GM21576 (cell line): Measurements from ENCODE around the gene SLC35G4.
"Not testable (repeated sequence)": the region's sequence is repeated elsewhere in the genome, so short reads cannot be mapped to it uniquely, and the experiment has no call there.

Source experiments
- ATAC-seq: cut with Tn5 transposase; IDR thresholded peaks from one replicate; pipeline ENCODE4 v1.9.1; 2021; ENCODE audit warnings: mild to moderate bottlenecking, moderate library complexity; ENCODE audit not compliant: unreplicated experiment

Gene SLC35G4

DNA sequence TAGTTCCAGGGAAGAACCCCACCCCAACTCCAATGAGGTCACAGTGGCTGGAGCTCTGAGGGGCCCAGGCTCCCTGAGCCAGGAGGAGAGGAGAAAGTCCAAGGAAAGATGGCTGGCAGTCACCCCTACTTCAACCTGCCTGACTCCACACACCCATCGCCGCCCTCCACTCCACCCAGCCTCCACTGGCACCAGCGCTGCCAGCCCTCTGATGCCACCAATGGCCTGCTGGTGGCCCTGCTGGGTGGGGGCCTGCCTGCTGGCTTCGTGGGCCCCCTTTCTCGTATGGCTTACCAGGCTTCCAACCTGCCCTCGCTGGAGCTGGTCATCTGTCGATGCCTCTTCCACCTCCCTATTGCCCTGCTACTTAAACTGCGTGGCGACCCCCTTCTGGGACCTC is at the start of gene SLC35G4:
Gene SLC35G4, plus strand, starts transcription at position 109 of the 400 bp plus-strand sequence. Its CDS starts 0 bp downstream, at position 109.
- not testable (repeated sequence) for ATAC-seq

- ATAC-seq, result no peak
These were observed 48.1 kb upstream of the SLC35G4 start for GRCh38 chr18:11561293-11561692.

DNA sequence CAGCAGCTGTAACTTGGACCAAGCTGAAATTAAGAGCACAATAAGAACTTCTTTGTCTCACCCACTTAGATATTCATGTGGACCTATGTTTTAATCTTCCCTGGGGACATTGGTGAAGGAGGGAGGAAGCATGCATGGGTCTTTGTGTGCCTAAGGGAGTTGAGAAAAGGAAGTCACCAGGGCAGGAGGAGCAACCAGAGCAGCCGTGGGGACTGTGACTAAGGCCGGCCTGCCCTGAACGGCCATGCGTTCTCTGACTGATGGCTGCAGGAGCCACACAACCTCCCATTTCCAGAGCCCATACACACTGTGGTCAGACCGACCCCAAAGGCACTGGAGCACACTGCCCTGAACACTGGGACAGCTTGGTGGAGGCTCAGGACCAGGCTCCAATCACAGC is 43.7 kb upstream of the SLC35G4 start:
- ATAC-seq, result no peak

- no peak for ATAC-seq
These were observed 43.0 kb upstream of the SLC35G4 start for GRCh38 chr18:11566236-11566965.

DNA sequence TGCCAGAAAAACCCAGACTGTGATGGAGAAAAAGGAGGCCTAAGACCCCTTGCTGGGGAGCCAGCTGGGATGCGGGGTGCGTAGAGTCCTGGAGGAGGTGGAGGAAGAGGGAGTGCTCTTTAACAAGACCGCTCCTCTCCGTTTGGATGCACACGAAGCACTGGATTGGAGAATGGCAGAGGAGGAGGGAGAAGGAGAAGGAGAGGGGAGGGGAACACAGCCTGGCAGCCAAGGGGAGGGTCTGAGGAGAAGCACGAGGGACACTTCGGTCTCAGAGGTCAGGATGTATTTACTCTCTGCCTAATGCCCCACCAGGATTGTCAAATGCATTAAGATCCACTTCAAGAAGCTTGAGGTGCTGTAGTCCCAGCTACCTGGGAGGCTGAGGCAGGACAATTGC is 42.0 kb upstream of the SLC35G4 start:
- ATAC-seq, result no peak

DNA sequence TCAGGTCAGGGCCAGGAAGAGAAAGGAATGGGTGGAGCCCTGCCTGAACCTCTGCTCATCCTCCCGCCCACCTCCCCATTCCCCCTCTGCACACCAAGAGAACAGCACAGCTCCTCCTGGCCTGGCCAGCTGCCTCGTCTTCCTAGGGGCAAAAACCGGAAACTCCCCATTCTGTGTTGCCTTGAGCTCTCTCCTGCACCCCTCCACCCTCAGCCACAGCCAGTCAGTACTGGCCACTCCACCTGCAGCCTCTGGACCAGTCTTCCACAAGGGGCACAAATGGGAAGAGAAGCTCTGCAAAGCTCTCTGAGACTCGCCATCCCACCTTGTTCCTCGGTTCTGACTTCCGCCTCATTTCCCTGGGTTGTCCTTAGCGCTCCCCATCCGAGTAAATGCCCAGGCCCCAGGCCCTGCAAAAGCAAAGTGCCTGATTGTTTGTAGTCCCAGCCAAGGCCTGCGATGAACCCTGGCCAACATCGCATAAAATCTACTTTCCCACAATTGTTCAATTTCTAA is 39.3 kb upstream of the SLC35G4 start:
- ATAC-seq, result no peak

- ATAC-seq, result no peak
These were observed 38.5 kb upstream of the SLC35G4 start for GRCh38 chr18:11570769-11571412.

DNA sequence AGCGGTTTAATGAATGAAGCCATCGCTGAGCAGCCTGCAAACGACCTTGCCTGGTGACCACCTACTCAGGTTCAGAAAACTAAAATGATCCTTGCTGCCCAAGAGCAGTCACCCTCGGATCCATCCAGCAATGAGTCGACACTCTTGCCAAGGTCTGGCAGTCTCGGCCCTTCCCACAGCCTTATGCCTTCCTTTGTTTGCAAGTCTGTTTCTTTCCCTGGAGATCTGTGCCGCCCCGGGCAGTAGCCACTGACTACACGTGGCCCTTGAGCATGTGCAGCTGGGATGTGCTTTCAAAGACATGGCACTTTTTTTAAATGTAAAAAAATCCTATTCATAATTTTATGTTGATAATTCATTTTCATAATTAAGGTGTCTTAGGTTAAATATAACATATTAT is 37.2 kb upstream of the SLC35G4 start:
- ATAC-seq, result no peak

DNA sequence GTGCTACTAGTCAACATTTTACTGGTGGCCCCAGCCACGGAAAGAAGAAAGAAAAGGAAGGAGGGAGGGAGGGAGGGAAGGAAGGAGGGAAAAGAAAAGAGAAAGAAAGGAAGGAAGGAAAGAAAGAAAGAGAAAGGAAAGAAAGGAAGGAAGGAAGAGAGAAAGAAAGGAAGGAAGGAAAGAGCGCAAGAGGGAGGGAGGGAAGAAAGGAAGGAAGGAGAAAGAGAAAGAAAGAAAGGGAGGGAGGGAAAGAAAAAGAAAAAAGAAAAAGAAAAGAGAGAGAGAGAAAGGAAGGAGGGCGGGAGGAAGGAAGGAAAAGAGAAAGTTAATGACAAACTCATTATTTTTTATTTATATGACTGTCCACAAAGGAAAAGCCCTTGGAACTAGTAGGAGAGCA is 34.9 kb upstream of the SLC35G4 start:
- no peak for ATAC-seq

DNA sequence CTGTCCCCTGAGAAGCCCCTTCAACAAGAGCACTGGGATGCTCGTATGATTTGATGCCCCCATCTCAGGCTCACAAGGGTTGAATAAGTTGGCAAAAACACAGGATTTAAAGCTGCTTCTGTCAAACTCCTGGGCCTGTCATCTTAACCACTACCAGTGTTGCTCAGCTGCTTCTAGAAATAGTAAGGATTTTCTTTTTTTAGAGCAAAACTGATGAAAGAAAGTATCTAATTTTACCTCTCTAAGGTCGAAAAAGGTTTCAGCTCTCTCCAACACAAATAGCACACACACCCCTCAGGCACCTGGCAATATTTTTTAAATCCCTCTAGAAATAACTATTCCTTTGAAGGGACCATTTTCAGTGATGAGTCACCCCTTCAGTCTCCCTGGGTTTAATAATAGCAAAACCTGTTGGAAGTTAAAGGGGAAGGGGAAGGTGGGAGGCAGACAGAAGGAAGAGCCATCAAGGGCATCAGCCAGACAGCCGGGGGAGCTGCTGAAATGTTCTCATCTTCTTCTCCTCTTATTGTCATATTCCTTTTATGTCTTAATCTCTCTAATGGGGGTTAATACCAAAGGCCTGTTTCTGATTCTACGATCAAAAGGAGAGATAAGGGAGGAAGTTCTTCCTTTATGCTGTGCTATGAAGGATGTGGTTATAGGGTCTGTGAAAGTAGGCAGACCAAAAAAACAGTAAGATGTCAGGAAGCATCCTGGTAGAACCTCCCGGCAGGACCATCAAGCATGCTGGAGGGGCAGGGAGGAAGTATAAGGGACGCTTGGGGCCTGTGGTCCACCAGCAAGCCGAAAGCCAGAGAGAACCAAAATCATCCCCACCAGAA is 31.9 kb upstream of the SLC35G4 start:
- no peak for ATAC-seq

DNA sequence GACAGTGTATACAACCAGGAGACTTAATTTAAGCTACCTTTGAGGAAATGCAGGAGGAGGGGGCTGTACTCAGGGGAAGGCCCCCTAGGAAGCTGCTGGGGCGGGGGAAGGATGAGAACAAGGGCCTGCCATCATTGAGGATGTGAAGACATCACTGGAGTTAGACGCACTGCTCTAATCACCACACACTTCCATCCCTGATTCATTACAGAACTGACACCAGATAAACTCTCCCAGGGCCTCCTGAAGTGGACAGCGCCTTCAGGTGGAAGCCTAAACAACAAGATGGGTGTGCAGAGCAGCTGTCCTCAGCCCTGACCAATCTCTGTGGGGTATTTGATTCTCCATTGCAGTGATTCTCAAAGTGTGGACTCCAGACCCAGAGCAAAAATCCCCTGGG is 30.6 kb upstream of the SLC35G4 start:
- no peak for ATAC-seq

DNA sequence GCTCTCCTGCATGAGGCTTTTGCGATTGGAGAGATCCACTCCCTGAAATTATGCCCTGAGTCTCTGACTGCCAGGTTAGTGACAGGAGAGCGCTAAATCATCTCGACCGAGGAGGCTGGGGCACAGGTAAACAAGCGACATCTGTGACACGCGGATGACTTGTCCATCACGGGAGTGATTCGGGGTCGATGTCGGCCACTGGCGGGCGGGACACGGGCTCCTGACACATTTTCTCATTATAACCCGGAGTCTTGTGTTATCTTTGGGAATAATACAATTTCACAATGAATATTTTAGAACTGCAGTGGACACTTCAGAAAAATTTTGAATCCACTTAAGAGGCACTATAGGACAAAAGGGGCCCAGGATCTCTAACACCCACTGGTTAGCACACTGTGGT is 29.5 kb upstream of the SLC35G4 start:
- ATAC-seq, result no peak

DNA sequence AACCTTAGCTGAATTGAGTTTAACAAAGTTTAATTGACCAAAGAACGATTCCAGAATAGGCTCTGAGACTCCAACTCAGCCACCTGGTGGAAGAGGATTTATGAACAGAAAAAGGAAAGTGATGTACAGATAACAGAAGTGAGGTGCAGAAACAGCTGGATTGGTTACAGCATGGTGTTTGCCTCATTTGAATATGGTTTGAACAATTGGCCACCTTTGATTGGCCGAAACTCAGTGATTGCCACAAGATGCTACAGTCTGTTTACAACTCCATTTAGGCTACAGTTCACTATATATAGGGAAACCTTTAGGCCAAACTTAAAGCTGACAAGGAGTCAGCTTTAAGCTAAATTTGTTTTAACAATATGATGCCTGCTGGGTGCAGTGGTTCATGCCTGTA is 28.1 kb upstream of the SLC35G4 start:
- ATAC-seq, result peak; percentile 51

- no peak for ATAC-seq
These were observed 23.8 kb upstream of the SLC35G4 start for GRCh38 chr18:11585596-11585995.

DNA sequence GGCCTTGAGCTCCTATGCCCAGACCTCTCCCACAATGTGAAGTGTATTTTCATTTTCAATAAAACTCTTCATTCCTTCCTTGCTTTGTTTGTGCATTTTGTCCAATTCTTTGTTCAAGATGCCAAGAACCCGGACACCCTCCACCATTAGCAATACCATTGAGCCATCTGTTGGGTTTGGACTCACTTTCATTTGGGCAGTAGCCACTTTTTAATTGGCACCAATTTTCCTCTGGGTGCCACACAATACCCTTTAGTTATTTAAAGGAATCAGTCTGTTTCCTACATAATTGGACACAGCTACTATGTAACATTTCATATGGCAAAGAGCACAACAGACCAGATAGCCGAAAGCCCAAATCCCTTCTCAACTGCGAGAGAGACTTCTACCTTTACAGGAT is 22.5 kb upstream of the SLC35G4 start:
- no peak for ATAC-seq

GRCh38 chr18:11587432-11587831 is 22.0 kb upstream of the SLC35G4 start:
- ATAC-seq, result no peak

DNA sequence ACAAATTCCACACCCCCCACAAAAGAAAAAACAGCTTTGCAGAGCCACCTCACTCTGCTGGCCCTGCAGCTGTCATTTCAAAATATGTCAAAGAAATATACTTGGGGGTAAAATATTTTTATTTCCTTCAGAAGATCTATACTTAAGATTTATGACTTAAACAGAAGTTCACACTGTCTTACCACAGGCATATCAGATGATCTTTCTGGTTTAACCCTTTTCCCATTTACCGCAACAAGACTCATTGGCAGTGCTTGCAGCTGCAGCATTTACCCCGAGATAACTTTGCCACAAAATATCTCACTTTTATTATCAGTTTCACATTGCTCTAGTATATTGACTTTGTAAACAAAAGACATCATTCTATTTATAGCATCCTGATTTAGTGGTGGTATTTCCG is 21.6 kb upstream of the SLC35G4 start:
- no peak for ATAC-seq

GRCh38 chr18:11591957-11592356 is 17.4 kb upstream of the SLC35G4 start:
- ATAC-seq, result no peak

DNA sequence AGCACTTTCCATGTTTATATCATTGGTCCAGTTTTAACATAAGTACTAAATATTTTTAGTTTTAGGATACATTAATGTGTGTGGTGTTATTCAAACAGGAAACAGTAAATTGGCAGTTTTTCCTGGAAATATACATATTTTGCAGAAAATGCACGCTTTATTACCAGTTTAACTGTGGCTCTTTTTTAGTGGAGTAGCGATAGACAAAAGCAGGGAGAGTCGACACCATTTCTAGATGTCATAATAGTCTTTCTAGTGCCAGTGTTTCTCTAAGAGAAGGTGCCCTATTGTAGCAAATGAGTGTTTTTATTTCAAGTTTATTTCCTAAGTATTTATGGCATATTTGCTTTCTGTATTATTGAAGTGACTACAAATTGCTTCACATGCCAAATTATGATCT is 9.1 kb upstream of the SLC35G4 start:
- no peak for ATAC-seq

DNA sequence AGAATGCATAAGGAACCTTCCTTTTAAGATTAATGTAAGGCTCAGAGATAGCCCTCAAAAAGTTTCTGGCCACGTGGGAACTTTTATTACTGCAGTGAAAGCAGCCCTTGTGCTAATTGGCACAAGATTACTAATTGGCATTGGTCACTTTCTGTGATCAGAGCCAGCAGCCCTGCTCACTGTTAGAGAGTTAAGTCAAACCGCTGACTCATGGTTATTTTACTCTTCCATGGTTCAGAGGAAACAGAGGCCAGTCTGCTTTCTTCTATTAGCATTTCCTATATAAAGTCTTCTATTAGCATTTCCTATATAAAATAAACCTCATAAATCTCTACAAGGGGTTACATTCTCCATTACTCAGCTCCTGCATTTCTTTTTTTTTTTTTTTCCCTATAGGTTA is 1.5 kb upstream of the SLC35G4 start:
- ATAC-seq, result no peak

- ATAC-seq, result not testable (repeated sequence)
These were observed 778 bp upstream of the SLC35G4 start for GRCh38 chr18:11608618-11609017.

DNA sequence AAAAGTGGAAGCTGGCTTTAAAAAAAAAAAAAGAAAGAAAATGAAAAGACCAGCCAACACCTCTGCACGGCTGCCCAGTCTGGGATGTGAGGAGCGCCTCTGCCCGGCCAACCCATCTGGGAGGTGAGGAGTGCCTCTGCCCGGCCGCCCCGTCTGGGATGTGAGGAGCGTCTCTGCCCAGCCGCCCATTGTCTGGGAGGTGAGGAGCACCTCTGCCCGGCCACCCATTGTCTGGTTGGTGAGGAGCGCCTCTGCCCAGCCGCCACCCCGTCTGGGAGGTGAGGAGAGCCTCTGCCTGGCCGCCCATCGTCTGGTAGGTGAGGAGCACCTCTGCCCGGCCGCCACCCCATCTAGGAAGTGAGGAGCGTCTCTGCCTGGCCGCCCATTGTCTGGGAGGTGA is 3.7 kb downstream of the SLC35G4 start:
- ATAC-seq, result not testable (repeated sequence)
